Neural progenitor cell (in vitro differentiated cells): ENCODE measurements around the gene RXRA.

ENCODE experiments used
- CTCF ChIP-seq: fragments of 200-600 bp; sonication (generic); IDR thresholded peaks from 2 replicates; pipeline ENCODE4 v1.5.1; 2017; ENCODE audit warnings: antibody characterized with exemption, mild to moderate bottlenecking
- EZH2 ChIP-seq: fragments of 200-600 bp; sonication (generic); IDR thresholded peaks from 2 replicates; pipeline ENCODE4 v1.6.1; 2017; ENCODE audit warnings: antibody characterized with exemption, mild to moderate bottlenecking, moderate library complexity
- EZH2phosphoT487 ChIP-seq: fragments of 200-600 bp; sonication (generic); IDR thresholded peaks from 2 replicates; pipeline ENCODE4 v1.6.1; 2017; ENCODE audit warnings: antibody characterized with exemption

- no peak for TF ChIP-seq EZH2
- no peak for TF ChIP-seq EZH2phosphoT487
- no peak for TF ChIP-seq CTCF
Observed at GRCh38 chr9:134455021-134455471, 128.8 kb downstream of the RXRA start.
